Activated T-helper 1 cell treated with Interleukin-2 at 50 U/mL for 16 hours (primary cell): Measurements from ENCODE around the gene VPS18.
A peak's percentile ranks its signal among the peaks of the same experiment; 100 is the strongest.

Experiments
- DNase-seq: peaks from one replicate; pipeline ENCODE4 v3.0.0-alpha.2; 2020; ENCODE audit warnings: low read depth

VPS18 gene

DNA sequence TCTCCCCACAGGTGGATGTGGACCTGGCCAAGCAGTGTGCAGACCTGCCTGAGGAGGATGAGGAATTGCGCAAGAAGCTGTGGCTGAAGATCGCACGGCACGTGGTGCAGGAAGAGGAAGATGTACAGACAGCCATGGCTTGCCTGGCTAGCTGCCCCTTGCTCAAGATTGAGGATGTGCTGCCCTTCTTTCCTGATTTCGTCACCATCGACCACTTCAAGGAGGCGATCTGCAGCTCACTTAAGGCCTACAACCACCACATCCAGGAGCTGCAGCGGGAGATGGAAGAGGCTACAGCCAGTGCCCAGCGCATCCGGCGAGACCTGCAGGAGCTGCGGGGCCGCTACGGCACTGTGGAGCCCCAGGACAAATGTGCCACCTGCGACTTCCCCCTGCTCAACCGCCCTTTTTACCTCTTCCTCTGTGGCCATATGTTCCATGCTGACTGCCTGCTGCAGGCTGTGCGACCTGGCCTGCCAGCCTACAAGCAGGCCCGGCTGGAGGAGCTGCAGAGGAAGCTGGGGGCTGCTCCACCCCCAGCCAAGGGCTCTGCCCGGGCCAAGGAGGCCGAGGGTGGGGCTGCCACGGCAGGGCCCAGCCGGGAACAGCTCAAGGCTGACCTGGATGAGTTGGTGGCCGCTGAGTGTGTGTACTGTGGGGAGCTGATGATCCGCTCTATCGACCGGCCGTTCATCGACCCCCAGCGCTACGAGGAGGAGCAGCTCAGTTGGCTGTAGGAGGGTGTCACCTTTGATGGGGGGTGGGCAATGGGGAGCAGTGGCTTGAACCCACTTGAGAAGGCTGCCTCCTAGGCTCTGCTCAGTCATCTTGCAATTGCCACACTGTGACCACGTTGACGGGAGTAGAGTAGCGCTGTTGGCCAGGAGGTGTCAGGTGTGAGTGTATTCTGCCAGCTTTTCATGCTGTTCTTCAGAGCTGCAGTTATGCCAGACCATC lies 8.6 kb downstream of the VPS18 start:
- DNase-seq, result no peak

DNA sequence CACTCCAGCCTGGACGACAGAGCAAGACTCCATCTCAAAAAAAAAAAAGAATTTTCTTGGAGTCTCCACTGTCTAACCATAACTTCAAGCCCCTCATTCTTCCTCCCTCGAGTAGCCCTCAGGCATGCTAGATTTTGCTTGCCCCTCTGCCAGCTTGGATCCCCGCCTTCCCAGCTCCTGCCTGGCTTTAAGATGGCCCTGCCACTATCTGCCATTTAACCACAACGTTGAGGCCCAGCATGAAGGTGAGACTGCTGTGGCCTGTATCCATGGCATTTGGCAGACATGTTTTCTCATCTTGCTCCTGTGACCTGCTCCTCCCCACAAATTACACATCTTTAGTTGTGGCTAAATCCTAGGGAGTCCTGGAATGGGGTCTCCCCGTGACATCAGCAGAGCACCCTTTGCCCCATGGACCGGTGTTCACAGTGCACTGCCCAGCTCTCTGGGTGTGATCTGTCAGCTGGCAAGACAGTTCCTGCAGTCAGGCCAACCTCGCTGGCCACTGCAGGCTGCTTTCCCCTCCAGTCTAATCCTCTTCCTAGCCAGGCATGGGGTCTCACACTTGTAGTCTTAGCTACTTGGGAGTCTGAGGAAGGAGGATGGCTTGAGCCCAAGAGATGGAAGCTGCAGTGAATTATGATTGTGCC lies 10.4 kb downstream of the VPS18 start:
- no peak for DNase-seq

DNA sequence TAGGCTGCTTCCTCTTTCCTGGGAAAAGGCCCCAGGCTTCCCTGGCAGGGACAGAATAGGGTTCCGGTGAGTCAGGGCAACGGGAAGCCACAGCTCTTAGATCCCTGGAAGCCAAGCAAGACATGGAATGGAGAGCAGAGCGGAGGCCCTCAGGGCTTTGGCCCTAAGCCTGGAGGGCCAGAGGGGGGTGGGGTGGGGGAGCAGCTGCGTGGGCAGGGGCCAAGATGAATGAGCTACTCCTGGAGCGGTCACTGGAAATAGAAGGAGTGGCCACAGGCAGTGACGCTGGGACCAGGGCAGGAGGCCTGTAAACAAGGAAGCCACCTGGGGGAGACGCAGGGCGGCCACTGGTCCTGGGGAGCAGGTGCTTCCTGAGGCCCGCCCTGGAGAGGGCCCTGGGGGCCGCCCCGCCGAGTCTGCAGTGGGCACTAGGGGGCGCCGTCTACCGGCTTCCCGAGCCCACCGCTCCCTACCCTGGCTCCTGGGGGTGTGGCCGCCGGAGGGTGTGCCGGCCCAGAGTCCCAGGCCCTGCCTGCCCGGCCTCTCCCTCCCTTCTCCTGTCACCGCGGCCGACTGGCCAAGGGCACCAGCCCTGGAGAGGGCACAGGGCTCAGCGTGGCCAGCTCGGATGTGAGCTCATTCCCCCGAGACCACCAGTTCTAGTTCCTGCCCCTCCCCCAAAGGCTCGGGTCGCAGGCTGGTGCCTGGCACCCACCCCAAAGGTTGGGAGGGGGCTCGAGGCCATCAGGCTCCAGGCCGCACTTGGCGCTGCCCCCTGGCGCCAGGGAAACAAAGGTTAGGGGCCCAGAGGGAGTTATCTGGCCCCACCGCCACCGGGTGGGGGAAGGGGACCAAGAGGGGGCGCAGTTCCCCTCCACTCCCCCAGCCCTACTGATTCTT lies 12.1 kb downstream of the VPS18 start:
- DNase-seq, result peak; percentile 55

DNA sequence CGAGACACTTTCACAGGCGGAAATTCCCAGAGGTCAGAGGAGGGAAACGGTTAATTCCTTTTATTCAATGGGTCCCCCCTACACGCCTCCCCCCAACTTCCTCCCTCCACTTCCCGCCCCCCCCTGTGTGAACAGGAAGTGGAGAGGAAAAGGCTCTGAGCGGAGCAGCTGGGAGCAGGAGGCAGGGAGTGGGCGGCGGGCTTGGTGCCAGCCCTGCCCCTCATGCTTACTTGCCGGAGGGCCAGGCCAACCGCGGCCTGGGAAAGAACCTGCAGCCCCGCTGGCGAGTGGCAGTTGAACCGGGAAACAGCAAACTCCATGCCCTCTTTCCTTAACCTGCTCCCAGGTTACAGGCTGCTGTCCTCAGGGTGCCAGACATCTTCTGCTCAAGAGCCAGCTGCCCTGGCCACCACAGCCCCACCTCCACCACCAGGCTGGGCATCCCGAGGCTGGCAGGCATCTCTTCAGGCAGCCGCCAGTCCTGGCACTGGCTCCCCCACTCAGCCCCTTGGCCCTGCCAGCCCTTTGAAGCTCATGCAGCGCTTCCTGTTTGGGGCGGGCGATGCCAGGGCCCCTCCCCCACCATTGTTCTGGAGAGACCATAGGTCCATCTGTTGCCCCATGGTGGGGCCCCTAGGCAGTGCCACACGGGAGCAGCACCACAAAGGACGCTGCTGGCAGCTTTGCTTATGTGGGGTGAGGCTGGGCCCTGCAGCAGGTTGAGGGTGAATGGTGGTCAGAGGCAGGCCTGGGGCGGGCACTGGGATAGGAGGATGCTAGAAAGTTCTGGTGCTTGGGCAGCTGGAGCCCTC lies 12.9 kb downstream of the VPS18 start:
- DNase-seq, result peak; percentile 45

DNA sequence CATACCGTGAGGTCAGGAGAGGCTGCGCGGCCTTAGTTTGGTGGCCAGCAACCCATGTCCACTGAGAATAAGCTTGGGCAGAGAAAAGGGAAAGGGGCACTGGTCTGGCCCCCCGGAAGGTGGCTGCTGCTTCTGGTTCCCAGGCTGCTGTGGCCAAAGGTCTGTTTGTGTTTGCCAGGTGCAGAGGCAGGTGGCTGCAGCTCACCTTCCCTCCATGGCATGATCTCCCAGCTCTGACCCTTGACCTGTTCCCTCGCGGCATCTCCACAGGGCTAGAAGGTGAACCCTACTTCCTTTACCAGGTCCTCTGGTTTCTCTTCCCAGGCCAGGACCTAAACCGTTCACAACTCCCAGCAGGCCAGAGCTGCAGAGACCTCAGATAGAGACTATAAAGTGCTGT lies 13.8 kb downstream of the VPS18 start:
- no peak for DNase-seq

DNA sequence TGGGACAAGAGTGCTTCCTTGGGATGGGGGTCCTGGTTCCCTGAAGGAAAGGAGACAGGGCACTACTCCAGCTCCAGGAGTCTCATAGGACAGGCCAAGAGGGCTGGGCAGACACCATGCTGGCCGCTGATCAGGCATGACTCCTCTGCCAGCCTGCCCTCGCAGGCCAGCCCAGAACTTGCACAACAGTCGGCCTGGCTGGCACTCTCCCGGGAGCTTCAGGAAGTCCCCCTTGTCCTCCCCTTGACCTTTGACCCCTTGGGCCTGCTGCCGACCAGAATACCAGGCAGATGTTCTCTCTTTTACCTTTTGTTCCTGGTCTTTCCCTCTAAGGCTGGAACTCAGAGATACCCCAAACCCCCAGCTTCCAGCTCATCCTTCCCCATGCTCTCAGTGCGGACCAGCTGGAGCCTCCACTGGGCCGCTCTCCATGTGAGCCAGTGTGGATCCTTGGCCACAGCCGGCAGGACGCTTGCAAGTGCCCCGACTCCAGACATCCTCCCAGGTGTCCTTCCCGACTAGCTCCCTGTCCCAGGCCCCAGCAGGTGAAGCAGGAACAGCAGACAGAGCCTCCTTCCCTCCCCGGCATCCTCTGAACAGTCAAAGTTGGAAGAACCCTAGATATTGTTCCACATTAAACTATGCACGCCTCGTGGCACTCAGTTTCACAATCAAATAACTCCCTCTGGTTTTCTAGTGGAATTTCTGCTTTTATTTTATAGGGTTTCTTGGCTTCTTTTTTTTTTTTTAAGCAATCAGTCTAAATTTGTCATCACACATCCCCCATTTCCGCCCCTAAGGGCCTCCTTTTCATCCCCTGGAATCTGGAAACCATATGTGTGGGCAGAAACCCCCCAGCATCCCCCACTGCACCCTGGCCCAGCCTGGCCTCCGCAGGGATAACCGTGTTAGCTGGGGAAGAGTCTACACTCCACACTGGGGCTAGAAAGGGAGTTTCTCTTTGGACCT lies 15.7 kb downstream of the VPS18 start:
- DNase-seq, result no peak

DNA sequence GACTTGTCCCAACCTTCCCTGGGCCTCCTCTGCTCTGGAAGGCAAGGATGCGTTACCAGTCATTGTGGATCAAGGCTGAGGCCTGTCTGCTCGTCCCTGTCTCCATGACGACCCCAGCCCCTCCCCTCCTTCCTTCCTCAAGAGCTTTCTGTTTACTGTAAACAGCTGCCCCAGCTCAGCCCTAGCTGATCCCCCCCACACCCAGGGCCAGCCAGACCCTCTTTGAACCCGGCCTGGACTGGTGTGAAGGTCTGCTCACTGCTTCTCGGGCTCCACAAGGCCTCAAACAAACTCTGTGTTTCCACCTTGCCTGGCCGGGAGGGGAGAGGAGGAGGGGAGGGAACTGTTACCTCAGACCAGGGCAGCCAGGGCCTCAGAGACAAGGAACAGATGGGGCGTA lies 16.9 kb downstream of the VPS18 start:
- no peak for DNase-seq

DNA sequence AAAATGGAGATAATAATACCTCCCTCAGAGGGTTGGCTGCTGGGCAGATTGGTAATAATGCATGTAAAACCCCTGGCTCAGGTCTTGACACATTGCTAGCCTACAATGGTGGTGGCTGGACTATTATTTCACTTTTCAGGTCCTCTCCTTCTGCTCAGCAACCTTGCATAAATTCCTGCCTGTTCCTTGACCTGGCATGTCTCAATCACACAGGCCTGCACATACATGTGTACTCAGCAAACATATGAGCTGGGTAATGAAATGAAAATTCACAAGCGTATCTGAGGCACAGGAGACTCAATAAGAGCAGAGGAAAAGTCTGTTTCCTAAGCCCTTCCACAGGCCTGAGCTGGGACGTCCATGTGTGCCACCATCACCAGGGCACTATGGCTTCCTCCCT lies 17.4 kb downstream of the VPS18 start:
- no peak for DNase-seq

DNA sequence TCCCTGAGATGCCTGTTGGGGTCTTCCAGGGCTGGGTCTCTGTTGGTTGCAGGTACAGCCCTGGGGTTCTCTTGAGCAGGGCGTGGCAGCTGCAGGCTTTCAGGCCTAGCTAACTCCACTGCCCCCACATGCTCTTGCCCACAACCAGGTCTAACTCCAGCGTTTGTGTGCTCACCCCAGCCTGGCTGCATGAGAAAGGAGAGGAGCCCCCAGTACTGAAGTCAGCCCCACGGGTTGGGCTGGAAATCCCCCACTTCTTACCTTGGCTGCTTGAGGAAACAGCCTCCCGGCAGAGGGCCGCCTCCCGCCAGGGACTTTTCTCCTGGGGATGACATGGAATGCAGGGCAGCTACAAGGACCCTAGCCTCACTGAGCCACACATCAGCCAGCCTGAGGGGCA lies 18.2 kb downstream of the VPS18 start:
- no peak for DNase-seq

DNA sequence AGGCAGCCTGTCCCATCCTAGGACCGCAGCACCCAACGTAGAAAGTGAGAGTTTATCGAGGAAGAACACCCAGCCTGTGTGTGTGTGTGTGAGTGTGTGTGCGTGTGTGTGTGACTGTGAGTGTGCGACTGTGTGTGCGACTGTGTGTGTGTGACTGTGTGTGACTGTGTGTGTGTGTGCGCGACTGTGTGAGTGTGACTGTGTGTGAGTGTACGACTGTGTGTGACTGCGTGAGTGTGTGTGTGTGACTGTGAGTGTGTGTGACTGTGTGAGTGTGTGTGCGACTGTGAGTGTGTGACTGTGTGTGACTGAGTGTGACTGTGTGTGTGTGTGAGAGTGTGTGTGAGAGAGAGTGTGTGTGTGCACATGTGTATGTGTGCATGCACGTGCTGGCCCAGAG lies 19.8 kb downstream of the VPS18 start:
- DNase-seq, result no peak

DNA sequence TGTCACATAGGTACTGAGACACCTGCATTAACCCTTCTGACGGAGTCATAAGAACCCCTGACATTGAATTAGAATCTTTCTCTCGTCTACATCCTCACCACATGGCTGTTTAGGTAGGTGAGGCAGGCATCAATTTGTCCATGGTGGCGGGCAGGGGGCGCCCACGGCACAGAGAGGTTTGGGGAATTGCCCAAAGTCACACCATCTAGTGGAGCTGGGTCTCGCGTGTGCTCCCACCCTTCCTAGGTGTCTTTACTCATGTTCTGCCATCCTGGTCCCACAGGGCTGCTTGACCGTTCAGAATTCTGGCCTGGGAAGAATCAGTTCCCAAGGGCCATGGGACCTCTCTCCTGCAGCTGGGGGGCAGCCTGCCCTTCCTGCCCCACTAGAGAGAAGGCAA lies 20.2 kb downstream of the VPS18 start:
- DNase-seq, result no peak

DNA sequence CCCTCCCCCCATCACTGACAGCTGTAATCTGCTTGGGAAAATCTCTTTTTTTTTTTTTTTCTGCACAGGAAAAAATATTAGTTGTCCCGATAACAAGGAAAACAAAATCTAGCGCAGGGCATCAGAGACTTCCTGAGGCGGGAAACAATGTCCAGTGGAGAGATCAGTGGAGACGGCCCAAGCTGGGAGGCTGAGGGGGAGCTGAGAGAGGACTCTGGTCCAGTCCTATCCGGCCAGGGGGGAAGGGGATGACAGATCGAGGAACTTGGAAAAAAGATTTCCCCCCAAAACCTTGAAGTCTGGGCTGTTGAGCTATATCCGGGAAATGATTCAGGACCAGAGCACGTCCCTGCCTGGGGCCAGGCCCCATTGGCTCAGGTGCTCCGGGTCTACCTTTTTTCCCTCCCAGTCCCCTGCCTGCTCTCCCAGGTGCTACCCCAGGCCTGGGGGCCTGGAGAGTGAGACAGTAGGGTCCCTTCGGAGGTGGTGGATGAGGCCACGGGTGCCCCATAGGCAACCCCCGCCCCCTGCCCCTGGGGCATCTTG lies 20.9 kb downstream of the VPS18 start:
- no peak for DNase-seq

DNA sequence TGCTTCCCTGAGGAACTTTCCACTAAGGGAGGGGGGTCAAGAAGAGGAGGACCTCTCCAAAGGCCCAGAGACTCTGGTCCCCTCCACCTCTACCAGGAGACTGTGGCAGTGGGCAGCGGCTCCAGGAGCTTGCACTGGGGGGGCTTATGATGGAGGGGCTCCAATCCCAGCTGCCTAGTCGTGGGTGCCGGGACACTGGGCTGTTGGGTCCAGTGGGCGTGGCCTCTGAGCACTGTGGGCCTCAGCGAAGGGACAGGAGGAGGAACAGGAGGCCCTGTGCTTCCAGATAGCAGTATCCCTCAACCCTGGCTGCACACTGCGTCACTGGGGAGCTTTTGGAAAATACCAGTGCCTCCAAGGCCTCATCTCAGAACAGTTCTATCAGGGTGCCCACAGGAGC lies 21.4 kb downstream of the VPS18 start:
- DNase-seq, result no peak

DNA sequence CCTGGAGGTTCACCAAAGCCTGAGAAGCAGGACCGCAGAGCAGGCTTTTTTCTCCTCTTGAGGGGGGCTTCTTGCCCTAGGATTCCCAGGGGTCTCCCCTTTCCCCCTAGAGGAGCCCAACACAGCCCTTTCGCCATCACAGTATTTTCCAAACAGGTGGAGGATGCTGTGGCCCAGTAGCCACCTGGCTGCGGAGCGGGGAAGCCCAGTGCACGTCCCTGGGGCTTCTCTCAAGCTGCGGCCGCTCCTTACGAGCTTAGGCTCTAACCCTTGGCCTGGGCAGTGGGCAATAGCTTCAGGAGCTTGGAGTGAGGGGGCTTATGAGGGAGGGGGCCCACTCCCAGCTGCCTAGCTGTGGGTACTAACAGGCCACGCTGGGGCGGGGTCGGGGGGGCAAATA lies 23.3 kb downstream of the VPS18 start:
- no peak for DNase-seq

DNA sequence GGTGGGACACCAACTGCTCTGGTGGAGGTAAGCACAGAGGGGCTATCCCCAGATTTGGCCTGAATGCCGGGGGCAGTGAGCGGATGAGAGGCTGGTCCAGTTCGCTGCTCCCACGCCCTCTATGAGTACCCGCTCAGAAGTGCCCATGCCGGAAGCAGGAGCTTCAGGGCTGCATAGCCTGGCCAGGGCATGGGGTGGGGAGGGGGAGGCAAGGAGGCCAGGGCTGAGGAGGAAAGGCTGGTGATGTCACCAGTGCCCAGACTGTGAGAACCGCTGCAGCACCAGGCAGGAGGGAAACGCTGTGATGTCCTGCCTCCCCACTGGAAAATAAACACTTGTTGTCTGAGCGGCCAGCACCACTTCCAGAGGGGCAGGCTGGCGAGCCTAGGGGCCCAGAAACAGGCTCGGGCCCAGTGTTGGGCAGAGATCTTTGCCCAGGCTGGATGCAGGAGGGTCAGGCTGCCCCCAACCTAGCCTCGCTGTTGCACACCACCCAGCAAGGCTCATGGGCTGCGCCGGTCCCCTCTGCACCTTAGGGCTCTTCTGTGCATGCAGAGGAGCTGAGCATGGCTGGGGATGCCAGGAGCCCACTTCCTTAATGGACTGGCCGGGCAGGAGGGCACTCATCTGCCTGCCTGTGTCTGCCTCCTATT lies 24.0 kb downstream of the VPS18 start:
- no peak for DNase-seq

DNA sequence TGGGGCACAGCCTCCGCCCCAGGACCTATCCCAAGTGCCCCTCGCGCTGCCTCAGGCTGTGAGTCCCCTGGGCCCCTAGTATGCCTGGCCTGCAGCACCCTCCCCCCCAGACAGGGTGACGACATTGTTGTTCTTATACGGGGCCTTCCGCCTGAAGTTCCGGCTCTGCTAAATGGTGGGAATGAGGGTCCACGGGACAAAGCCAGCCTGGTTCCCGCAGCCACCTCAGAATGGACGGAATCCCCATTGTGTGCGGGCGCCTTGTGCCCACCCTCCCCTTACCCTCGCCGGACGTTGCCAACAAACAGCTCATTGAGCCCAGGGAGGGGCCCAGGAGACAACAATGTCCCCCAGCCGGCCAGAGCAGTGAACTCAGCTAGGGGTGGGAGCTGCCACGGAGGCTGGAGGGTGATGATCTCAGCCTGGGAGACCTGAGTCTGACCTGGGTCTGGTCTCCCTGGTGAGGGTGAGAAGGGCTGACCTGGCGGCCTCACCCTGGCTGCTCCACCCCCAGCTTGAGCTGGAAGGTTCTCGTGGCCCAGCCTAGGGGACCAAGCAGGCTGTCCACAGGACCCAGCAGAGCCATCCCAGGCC lies 24.6 kb downstream of the VPS18 start:
- no peak for DNase-seq

DNA sequence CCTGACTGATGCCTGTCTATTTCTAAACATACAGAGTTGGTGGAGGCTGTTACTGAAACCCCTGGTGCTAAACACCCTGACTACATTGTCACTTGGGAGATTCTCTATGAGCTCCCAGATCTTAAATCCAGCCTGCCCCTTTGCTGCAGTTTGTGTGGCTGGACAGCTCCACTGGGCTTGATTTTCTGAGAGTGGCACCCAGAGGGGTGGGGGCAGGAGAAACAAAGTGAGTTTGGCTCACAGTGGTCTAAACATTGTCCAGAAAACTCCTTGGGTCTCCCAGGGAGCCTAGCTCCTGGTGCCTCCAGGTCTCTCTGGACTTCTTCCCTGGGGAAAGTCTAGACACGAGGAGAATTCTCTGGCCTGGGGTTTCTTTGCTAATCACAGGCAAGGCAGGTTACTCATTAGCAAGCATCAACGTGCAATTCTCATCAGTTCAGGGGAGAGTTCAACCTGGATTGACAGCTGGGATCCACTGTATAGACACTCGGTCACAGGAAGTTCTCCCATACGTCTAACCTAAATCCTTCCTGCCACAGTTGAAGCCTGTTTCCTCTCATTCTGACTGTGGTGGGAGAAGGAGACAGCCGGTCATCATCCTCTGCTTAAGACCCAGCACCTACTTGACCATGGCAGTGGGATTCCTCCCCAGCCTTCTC lies 27.8 kb downstream of the VPS18 start:
- no peak for DNase-seq

DNA sequence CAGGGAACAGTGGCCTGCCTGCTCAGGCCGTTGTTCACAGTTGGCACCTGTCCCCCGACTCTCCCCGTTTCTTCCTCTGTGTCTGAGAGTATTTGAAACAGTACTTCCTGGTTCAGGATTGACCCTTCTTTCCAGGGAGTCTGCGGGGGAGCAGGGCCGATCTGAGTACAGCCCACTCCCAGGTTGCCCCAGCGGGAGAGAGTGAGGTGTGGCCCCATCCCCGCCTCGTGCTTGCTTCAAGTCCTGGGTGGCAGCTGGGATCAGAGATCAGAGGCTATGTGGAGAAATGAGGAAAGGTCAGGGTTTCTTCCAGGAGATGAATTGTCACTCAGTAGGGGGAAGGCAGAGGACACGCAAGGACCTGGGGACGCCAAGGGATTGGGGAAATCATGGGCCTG lies 28.4 kb downstream of the VPS18 start:
- no peak for DNase-seq

DNA sequence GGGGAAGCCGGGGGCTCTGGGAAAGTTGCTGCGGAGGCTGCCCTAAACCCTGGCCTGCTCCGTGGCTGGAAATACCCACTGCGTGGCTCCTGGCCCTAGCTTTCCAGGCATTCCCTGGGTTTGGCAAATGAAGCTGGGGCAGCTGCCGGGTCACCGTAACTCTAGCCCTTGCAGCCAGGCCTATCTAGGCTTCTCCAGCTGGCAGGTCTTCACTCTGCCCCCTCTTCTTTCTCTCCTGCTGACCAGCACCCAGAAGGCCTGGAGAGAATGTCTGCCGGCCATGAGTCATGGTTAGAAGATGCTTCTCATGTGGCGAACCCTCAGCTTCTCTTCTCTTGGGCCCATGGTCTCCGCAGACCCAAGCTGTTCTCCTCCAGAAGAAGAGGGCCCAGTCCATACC lies 29.3 kb downstream of the VPS18 start:
- no peak for DNase-seq
